ENCODE data around the gene NKAIN2. TPM values are rescaled to one million over a fixed set of nuclear protein-coding genes. Genes with fewer than 3 reads are reported as not detected.
A peak's percentile ranks its signal among the peaks of the same experiment; 100 is the strongest.

The NKAIN2 gene
- total RNA-seq, 1 donor from 2014 or later, result 0.37 TPM

- peak; percentile 53 for DNase-seq (ENCODE audit: low read depth)
These were observed 992.2 kb downstream of the NKAIN2 start for GRCh38 chr6:124795643-124796463.

GRCh38 chr6:124796464-124796970 is 992.9 kb downstream of the NKAIN2 start:
- no peak for DNase-seq (ENCODE audit: low read depth)

- DNase-seq (ENCODE audit: low read depth), result no peak
These were observed 993.6 kb downstream of the NKAIN2 start for GRCh38 chr6:124797224-124797623.

- no peak for DNase-seq (ENCODE audit: low read depth)
These were observed 995.4 kb downstream of the NKAIN2 start for GRCh38 chr6:124798942-124799496.

GRCh38 chr6:124799638-124800037 is 996.0 kb downstream of the NKAIN2 start:
- DNase-seq (ENCODE audit: low read depth), result no peak

GRCh38 chr6:124800222-124800621 is 996.6 kb downstream of the NKAIN2 start:
- DNase-seq (ENCODE audit: low read depth), result no peak

GRCh38 chr6:124812067-124812466 is 1008.4 kb downstream of the NKAIN2 start:
- DNase-seq (ENCODE audit: low read depth), result no peak

- no peak for DNase-seq (ENCODE audit: low read depth)
These were observed 1015.7 kb downstream of the NKAIN2 start for GRCh38 chr6:124819346-124819745.

GRCh38 chr6:124822204-124822613 is 1018.5 kb downstream of the NKAIN2 start:
- DNase-seq (ENCODE audit: low read depth), result peak; percentile 23

- DNase-seq (ENCODE audit: low read depth), result no peak
These were observed 1019.1 kb downstream of the NKAIN2 start for GRCh38 chr6:124822721-124823120.

- DNase-seq (ENCODE audit: low read depth), result no peak
These were observed 1019.8 kb downstream of the NKAIN2 start for GRCh38 chr6:124823240-124824111.

GRCh38 chr6:124825564-124825963 is 1021.9 kb downstream of the NKAIN2 start:
- DNase-seq (ENCODE audit: low read depth), result no peak

GRCh38 chr6:124829822-124830221 is 1026.2 kb downstream of the NKAIN2 start:
- no peak for DNase-seq (ENCODE audit: low read depth)

GRCh38 chr6:124830506-124830905 is 1026.8 kb downstream of the NKAIN2 start:
- no peak for DNase-seq (ENCODE audit: low read depth)

GRCh38 chr6:124854338-124854922 is 1050.8 kb downstream of the NKAIN2 start:
- peak; percentile 4 for DNase-seq (ENCODE audit: low read depth)

GRCh38 chr6:124857746-124858145 is 1054.1 kb downstream of the NKAIN2 start:
- no peak for DNase-seq (ENCODE audit: low read depth)

GRCh38 chr6:124858564-124858963 is 1054.9 kb downstream of the NKAIN2 start:
- no peak for DNase-seq (ENCODE audit: low read depth)

GRCh38 chr6:124859366-124859765 is 1055.7 kb downstream of the NKAIN2 start:
- DNase-seq (ENCODE audit: low read depth), result no peak

- no peak for DNase-seq (ENCODE audit: low read depth)
These were observed 1062.4 kb downstream of the NKAIN2 start for GRCh38 chr6:124866040-124866439.

GRCh38 chr6:124867121-124867520 is 1063.5 kb downstream of the NKAIN2 start:
- no peak for DNase-seq (ENCODE audit: low read depth)

GRCh38 chr6:124868481-124868880 is 1064.8 kb downstream of the NKAIN2 start:
- DNase-seq (ENCODE audit: low read depth), result no peak

All from myocyte (in vitro differentiated cells).